ENCODE measurements around the gene ZSWIM3.
"Not testable (repeated sequence)": the region's sequence is repeated elsewhere in the genome, so short reads cannot be mapped to it uniquely, and the experiment has no call there.

Gene ZSWIM3

GRCh38 chr20:45888681-45889080 lies 31.3 kb downstream of the ZSWIM3 start:
- no peak for FAIRE-seq
- DNase-seq (ENCODE audit: insufficient read length, low spot score), result no peak

DNA sequence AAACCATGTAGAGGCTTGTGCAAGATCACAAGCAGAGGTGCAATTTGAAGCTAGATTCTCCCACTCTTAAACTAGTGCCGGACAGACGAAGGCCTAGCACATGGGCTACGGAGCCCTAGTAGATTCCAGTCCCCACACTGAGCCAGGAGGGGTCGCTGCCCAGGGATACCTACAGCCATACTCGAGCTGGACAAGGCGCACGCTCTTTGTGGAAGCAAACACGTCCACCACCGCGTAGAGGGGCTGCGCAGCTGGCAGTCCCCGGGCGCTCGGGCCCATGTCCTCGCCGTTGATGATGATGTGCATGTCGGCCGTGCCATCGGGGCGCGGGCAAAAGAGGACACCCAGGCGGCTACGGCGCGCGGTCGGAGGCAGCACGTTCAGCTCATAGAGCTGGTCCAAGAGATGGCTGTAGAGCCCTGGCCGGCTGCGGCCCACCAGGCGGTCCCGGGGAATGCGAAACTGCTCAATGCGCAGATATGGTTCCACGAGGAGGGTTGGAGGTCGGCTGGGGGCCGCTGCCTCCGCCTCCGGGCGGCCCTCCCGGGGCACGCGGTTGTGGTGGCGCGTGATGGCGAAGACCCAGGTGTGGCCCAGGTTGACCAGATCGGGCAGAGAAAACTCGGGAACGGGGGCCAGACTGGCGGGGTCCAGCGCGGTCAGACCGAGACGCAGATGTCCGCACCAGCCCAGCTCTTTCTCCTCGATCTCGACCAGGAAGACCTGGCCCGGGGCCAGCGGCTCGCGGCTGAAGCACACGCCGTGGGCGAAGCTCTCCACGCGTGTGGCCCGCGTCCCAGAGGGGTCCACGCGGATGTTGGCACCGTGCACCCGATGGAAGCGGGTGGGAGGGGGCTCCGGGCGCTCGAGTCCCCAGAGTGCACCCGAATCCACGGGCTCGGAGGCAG lies 32.9 kb downstream of the ZSWIM3 start:
- DNase-seq (ENCODE audit: insufficient read length, low spot score) (no peak), FAIRE-seq (peak; percentile 33)

DNA sequence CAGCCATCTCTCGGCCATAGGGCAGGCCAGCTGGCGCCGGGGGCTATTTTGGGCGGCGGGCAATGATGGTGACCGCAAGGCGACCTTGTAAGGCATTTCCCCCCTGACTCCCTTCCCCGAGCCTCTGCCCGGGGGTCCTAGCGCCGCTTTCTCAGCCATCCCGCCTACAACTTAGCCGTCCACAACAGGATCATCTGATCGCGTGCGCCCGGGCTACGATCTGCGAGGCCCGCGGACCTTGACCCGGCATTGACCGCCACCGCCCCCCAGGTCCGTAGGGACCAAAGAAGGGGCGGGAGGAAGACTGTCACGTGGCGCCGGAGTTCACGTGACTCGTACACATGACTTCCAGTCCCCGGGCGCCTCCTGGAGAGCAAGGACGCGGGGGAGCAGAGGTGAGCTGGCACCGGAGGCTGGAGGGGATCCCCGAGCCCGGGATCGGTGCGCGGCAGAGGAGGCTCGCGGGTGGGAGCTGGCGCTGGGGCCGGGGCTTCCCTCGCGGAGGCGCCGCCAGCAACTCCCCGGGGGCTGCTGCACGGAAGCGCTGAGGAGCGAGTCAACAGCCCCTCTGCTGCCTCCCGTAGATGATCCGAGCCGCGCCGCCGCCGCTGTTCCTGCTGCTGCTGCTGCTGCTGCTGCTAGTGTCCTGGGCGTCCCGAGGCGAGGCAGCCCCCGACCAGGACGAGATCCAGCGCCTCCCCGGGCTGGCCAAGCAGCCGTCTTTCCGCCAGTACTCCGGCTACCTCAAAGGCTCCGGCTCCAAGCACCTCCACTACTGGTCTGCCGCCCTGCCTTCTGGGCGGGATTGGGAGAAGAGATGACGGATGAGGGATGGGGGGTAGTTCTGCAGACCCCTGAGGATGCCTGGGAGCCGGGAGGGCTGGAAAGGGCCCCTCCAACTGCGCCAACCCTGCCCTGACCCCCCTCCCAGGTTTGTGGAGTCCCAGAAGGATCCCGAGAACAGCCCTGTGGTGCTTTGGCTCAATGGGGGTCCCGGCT lies 33.9 kb downstream of the ZSWIM3 start, which contains the start of the genes CTSA and NEURL2:
Gene CTSA (plus strand): TSS at position 351 of the 999 bp plus-strand sequence. CDS start 234 bp downstream, at position 585.
Gene NEURL2 (minus strand): TSS at position 224 of the 999 bp plus-strand sequence. CDS start 217 bp downstream, at position 7.
- FAIRE-seq, result peak; percentile 66
- peak; percentile 96 for DNase-seq (ENCODE audit: insufficient read length, low spot score)

GRCh38 chr20:45892049-45892825 lies 34.8 kb downstream of the ZSWIM3 start:
- FAIRE-seq, result no peak
- no peak for DNase-seq (ENCODE audit: insufficient read length, low spot score)

DNA sequence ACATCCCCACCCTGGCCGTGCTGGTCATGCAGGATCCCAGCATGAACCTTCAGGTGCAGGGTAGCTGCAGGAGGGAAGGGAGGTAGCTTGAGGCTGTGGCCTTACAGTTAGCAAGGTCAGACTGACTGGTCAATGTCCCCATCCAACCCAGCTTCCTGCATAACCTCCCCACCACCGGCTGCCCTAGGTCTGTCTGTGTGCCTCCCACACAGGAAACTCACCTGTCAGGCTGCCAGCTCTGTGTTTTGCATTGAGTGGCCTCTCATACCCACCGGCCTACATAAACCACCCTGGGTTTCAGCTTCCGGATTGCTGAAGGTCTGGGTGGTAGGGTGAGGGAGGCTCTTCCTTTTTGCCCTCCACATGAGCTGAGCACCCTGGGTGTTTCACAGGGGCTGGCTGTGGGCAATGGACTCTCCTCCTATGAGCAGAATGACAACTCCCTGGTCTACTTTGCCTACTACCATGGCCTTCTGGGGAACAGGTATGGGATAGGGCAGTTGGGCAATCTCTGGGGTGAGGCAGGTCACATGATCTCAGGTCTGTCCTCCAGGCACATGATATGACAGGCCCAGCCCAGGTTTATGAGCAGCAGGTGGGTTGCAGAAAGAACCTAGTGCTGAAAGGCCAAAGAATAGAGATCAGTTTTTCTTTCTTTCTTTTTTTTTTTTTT lies 35.5 kb downstream of the ZSWIM3 start:
- no peak for FAIRE-seq
- DNase-seq (ENCODE audit: insufficient read length, low spot score), result no peak

DNA sequence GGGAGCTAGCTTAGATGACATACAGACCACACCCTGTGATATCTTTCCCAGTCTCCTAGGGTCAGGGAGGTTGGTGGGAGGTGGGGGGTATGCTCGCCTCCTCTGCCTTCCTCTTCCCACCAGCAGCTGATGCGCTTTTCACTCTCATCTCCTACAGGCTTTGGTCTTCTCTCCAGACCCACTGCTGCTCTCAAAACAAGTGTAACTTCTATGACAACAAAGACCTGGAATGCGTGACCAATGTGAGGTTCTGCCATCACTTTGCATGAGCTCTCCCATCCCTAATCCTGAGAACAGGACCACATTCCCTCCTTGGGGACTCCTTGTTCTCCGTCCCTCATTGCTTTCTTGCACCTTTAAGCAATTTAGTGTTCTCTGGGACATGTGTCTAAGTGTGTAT lies 36.4 kb downstream of the ZSWIM3 start:
- no peak for DNase-seq (ENCODE audit: insufficient read length, low spot score)
- FAIRE-seq, result no peak

DNA sequence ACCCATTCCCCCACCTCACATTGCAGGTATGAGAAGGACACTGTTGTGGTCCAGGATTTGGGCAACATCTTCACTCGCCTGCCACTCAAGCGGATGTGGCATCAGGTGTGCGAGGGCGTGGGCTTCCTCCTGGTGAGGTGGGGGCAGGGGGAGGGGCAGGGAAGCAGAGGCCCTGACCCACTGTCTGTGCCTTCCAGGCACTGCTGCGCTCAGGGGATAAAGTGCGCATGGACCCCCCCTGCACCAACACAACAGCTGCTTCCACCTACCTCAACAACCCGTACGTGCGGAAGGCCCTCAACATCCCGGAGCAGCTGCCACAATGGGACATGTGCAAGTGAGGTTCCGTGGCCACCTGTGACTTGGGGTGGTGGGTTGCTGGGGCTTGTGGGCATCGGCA lies 37.4 kb downstream of the ZSWIM3 start:
- DNase-seq (ENCODE audit: insufficient read length, low spot score), result no peak
- FAIRE-seq, result no peak

GRCh38 chr20:45896641-45897161 lies 39.3 kb downstream of the ZSWIM3 start:
- DNase-seq (ENCODE audit: insufficient read length, low spot score), result no peak
- FAIRE-seq, result no peak

GRCh38 chr20:45897289-45897688 lies 39.9 kb downstream of the ZSWIM3 start:
- FAIRE-seq, result no peak
- no peak for DNase-seq (ENCODE audit: insufficient read length, low spot score)

DNA sequence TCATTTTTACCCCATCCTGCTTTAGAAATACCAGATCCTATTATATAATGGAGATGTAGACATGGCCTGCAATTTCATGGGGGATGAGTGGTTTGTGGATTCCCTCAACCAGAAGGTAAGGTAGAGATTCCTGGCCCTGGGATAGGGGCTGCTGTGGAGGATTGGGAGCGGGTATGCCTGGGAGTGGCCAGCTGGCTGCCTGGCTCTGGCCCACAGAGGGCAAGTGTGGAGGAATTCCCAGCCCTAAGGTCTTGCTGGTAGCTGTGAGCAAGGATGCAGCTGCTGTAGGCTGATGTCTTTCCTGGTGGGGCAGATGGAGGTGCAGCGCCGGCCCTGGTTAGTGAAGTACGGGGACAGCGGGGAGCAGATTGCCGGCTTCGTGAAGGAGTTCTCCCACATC lies 40.3 kb downstream of the ZSWIM3 start:
- no peak for DNase-seq (ENCODE audit: insufficient read length, low spot score)
- FAIRE-seq, result no peak

GRCh38 chr20:45898285-45898684 lies 40.9 kb downstream of the ZSWIM3 start:
- FAIRE-seq (no peak), DNase-seq (ENCODE audit: insufficient read length, low spot score) (no peak)

- FAIRE-seq (no peak), DNase-seq (ENCODE audit: insufficient read length, low spot score) (no peak)
Measured at GRCh38 chr20:45899046-45899835, 41.8 kb downstream of the ZSWIM3 start.

DNA sequence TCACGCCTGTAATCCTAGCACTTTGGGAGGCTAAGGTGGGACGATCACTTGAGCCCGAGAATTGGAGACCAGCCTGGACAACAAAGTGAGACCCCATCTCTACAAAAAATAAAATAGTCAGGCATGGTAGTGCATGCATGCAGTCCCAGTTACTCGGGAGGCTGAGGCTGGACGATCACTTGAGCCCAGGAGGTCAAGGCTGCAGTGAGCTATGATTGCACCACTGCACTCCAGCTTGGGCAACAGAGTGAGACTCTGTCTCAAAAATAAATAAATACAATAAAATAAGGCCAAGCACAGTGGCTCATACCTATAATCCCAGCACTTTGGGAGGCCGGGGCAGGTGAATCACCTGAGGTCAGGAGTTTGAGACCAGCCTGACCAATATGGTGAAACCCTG lies 43.9 kb downstream of the ZSWIM3 start:
- not testable (repeated sequence) for FAIRE-seq; DNase-seq (ENCODE audit: insufficient read length, low spot score)

- DNase-seq (ENCODE audit: insufficient read length, low spot score), result no peak
- no peak for FAIRE-seq
Measured at GRCh38 chr20:45902199-45902701, 44.8 kb downstream of the ZSWIM3 start.

- no peak for FAIRE-seq
Measured at GRCh38 chr20:45904583-45905504, 47.4 kb downstream of the ZSWIM3 start.

DNA sequence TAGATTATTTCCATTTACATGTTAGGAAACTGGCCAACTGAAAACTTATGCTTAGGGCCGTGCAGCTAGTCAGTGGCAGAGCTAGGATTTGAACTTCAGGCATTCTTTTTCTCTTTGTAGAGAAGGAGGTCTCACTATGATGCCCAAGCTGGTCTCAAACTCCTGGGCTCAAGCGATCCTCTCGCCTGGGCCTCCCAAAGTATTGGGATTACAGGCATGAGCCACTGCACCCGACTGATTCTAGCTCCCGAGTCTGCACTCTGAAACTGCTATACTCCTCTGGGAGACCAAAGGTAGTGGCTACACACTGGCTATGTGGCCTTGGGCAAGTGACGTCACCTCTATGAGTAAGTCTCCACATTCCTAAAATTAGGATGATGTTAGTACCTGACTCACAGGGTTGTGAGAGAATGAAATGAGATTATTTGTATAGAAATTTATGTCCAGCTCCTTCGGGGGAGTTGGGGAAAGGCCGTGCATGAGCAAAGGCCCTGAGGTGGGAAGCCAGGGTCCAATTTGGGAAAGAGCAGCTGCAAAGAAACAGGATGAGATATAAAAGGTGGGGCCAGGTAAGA lies 48.2 kb downstream of the ZSWIM3 start:
- DNase-seq (ENCODE audit: insufficient read length, low spot score), result no peak
- no peak for FAIRE-seq

More at GRCh38 chr20:45904583-45905504, 47.4 kb downstream of the ZSWIM3 start:
- no peak for DNase-seq (ENCODE audit: insufficient read length, low spot score)
